Keratinocyte (primary cell): ENCODE measurements around the gene TTC39C.

Experiments used
- CTCF ChIP-seq, 3 experiments: IDR thresholded peaks in 1 of 3; conservative IDR thresholded peaks in 1 of 3; optimal IDR thresholded peaks in 1 of 3; 2 replicates in 2 of 3; 3 replicates in 1 of 3; pipeline versions ENCODE3 to v1.5.1; 2011; ENCODE audit warnings: low read length in 3 of 3, mild to moderate bottlenecking in 3 of 3, moderate library complexity in 2 of 3, control low read depth in 1 of 3, inconsistent platforms in 1 of 3; ENCODE audit not compliant: insufficient read depth in 2 of 3; ENCODE audit errors: extremely low read depth in 1 of 3
- EZH2 ChIP-seq: IDR thresholded peaks from one replicate; pipeline ENCODE4 v1.6.1; 2012; ENCODE audit warnings: inconsistent platforms, mild to moderate bottlenecking, low read length, moderate library complexity

GRCh38 chr18:24055009-24055804, 40.7 kb downstream of the TTC39C start:
- TF ChIP-seq CTCF (optimal IDR thresholded peaks at IDR 0.05 in 1 of 3, IDR thresholded peaks at IDR 0.05 in 1 of 3, conservative IDR thresholded peaks at IDR 0.05 in 1 of 3; ENCODE audit: extremely low read depth in 1 of 3, insufficient read depth in 2 of 3, low read length in 3 of 3), result no peak
- TF ChIP-seq EZH2, result no peak
